ENCODE data around the gene EPB41L4A.

DNA sequence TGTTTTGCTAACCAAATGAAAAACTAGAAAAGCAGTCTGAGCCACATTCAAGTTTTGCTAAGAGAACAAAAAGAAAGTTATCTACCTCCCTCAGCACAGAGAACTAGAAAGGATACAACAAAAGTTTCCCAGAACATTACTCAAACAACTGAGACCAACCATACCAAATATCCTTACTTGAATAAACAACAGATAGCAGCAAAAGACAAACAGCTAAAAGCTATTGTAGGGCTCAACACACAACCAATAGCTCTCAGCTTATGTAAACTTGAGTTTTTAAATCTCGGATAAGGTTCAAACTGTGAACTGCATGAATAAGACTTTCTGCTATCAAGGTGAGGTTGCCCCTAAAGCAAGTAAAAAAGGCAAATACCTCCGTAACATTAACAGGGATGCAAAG is 3.5 kb downstream of the EPB41L4A start:
- TF ChIP-seq SIN3A (IDR thresholded peaks at IDR 0.05; ENCODE audit: borderline replicate concordance, insufficient read depth, low read depth, low read length), result no peak
- TF ChIP-seq, protein P1, sequence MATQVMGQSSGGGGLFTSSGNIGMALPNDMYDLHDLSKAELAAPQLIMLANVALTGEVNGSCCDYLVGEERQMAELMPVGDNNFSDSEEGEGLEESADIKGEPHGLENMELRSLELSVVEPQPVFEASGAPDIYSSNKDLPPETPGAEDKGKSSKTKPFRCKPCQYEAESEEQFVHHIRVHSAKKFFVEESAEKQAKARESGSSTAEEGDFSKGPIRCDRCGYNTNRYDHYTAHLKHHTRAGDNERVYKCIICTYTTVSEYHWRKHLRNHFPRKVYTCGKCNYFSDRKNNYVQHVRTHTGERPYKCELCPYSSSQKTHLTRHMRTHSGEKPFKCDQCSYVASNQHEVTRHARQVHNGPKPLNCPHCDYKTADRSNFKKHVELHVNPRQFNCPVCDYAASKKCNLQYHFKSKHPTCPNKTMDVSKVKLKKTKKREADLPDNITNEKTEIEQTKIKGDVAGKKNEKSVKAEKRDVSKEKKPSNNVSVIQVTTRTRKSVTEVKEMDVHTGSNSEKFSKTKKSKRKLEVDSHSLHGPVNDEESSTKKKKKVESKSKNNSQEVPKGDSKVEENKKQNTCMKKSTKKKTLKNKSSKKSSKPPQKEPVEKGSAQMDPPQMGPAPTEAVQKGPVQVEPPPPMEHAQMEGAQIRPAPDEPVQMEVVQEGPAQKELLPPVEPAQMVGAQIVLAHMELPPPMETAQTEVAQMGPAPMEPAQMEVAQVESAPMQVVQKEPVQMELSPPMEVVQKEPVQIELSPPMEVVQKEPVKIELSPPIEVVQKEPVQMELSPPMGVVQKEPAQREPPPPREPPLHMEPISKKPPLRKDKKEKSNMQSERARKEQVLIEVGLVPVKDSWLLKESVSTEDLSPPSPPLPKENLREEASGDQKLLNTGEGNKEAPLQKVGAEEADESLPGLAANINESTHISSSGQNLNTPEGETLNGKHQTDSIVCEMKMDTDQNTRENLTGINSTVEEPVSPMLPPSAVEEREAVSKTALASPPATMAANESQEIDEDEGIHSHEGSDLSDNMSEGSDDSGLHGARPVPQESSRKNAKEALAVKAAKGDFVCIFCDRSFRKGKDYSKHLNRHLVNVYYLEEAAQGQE (IDR thresholded peaks at IDR 0.05; ENCODE audit: insufficient read depth in 1 of 2, low read depth in 2 of 2, low read length in 1 of 2), result no peak
- TF ChIP-seq, protein P2, sequence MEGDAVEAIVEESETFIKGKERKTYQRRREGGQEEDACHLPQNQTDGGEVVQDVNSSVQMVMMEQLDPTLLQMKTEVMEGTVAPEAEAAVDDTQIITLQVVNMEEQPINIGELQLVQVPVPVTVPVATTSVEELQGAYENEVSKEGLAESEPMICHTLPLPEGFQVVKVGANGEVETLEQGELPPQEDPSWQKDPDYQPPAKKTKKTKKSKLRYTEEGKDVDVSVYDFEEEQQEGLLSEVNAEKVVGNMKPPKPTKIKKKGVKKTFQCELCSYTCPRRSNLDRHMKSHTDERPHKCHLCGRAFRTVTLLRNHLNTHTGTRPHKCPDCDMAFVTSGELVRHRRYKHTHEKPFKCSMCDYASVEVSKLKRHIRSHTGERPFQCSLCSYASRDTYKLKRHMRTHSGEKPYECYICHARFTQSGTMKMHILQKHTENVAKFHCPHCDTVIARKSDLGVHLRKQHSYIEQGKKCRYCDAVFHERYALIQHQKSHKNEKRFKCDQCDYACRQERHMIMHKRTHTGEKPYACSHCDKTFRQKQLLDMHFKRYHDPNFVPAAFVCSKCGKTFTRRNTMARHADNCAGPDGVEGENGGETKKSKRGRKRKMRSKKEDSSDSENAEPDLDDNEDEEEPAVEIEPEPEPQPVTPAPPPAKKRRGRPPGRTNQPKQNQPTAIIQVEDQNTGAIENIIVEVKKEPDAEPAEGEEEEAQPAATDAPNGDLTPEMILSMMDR (IDR thresholded peaks at IDR 0.05), result no peak
